Ovary (tissue), 3 donors: Measurements from ENCODE around the gene FZD8.
A peak's percentile ranks its signal among the peaks of the same experiment; 100 is the strongest.

Experiments used
- EP300 ChIP-seq: sonication (generic); formaldehyde crosslinking; IDR thresholded peaks from one replicate; pipeline ENCODE4 v1.6.1; 2017; ENCODE audit warnings: antibody characterized with exemption
- TF ChIP-seq, protein P1 (sequence below), 3 donors: fragments of 450-650 bp in 2 of 3; fragments of 200-600 bp in 1 of 3; IDR thresholded peaks; one replicate each; pipeline versions ENCODE4 v1.5.1 to v1.8.0; 2016 to 2022; ENCODE audit warnings: antibody characterized with exemption in 3 of 3, mild to moderate bottlenecking in 1 of 3
- donor health status: DM: no; HTN: no; CAD: no.

- TF ChIP-seq, protein P1, sequence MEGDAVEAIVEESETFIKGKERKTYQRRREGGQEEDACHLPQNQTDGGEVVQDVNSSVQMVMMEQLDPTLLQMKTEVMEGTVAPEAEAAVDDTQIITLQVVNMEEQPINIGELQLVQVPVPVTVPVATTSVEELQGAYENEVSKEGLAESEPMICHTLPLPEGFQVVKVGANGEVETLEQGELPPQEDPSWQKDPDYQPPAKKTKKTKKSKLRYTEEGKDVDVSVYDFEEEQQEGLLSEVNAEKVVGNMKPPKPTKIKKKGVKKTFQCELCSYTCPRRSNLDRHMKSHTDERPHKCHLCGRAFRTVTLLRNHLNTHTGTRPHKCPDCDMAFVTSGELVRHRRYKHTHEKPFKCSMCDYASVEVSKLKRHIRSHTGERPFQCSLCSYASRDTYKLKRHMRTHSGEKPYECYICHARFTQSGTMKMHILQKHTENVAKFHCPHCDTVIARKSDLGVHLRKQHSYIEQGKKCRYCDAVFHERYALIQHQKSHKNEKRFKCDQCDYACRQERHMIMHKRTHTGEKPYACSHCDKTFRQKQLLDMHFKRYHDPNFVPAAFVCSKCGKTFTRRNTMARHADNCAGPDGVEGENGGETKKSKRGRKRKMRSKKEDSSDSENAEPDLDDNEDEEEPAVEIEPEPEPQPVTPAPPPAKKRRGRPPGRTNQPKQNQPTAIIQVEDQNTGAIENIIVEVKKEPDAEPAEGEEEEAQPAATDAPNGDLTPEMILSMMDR (IDR thresholded peaks at IDR 0.05) = peak in 1 of 3 donors; percentile 39
- TF ChIP-seq EP300 = no peak
Observed at GRCh38 chr10:35640474-35640873, 1.6 kb downstream of the FZD8 start.
